Loucy (cell line): ENCODE results near the gene MRPL47.

ENCODE experiments used
- H2AFZ ChIP-seq: fragments of 200-600 bp; sonication (generic); 2 replicates; pipeline ENCODE4 v1.6.0; 2016; ENCODE audit warnings: antibody characterized with exemption, mild to moderate bottlenecking, low read length, moderate library complexity
- H3F3A ChIP-seq: fragments of 200-600 bp; 2 replicates; pipeline ENCODE4 v1.6.0; 2016; ENCODE audit warnings: antibody characterized with exemption, low read depth, mild to moderate bottlenecking
- H3K27me3 ChIP-seq: fragments of 200-600 bp; sonication (generic); 2 replicates; pipeline ENCODE4 v1.6.1; 2014; ENCODE audit warnings: low read length, mild to moderate bottlenecking; ENCODE audit not compliant: insufficient read depth, poor library complexity, severe bottlenecking
- H3K36me3 ChIP-seq: fragments of 200-600 bp; sonication (generic); 2 replicates; pipeline ENCODE4 v1.6.1; 2016; ENCODE audit warnings: low read length; ENCODE audit not compliant: insufficient read depth
- H3K4me1 ChIP-seq: fragments of 200-600 bp; sonication (generic); 2 replicates; pipeline ENCODE4 v1.5.1; 2014; ENCODE audit warnings: low read length, mild to moderate bottlenecking; ENCODE audit not compliant: insufficient read depth, poor library complexity, severe bottlenecking
- H3K4me2 ChIP-seq: fragments of 200-600 bp; sonication (generic); 2 replicates; pipeline ENCODE4 v1.6.0; 2014; ENCODE audit warnings: antibody characterized with exemption, low read length, low read depth, mild to moderate bottlenecking; ENCODE audit not compliant: poor library complexity, severe bottlenecking
- H3K4me3 ChIP-seq: fragments of 200-600 bp; sonication (generic); 2 replicates; pipeline ENCODE4 v1.5.1; 2014; ENCODE audit warnings: low read length, mild to moderate bottlenecking, mixed read lengths; ENCODE audit not compliant: poor library complexity, severe bottlenecking
- H3K79me2 ChIP-seq: fragments of 200-600 bp; sonication (generic); 2 replicates; pipeline ENCODE4 v1.6.1; 2014; ENCODE audit warnings: low read length; ENCODE audit not compliant: insufficient read depth
- H3K9ac ChIP-seq: fragments of 200-600 bp; sonication (generic); 2 replicates; pipeline ENCODE4 v1.6.0; 2014; ENCODE audit warnings: mild to moderate bottlenecking, low read depth, low read length, moderate library complexity; ENCODE audit not compliant: poor library complexity, severe bottlenecking
- H3K9me2 ChIP-seq: fragments of 200-600 bp; sonication (generic); replicated peaks from 2 replicates; pipeline ENCODE4 v1.6.1; 2016; ENCODE audit warnings: low read depth, low read length, mixed read lengths
- H3K9me3 ChIP-seq: fragments of 200-600 bp; sonication (generic); 2 replicates; pipeline ENCODE4 v1.6.1; 2014; ENCODE audit warnings: mild to moderate bottlenecking, antibody characterized with exemption, low read length, low read depth; ENCODE audit not compliant: insufficient read depth
- H4K20me1 ChIP-seq: fragments of 200-600 bp; sonication (generic); 2 replicates; pipeline ENCODE4 v1.6.0; 2014; ENCODE audit warnings: antibody characterized with exemption, low read length, mild to moderate bottlenecking; ENCODE audit not compliant: insufficient read depth, poor library complexity, severe bottlenecking
- CTCF ChIP-seq: fragments of 200-600 bp; sonication (generic); conservative IDR thresholded peaks from 2 replicates; pipeline ENCODE4 v1.5.1; 2014; ENCODE audit warnings: mild to moderate bottlenecking, antibody characterized with exemption, low read length
- EZH2phosphoT487 ChIP-seq: fragments of 200-600 bp; IDR thresholded peaks from 2 replicates; pipeline ENCODE4 v1.6.1; 2018; ENCODE audit warnings: antibody characterized with exemption, mild to moderate bottlenecking, moderate library complexity, borderline replicate concordance

MRPL47 gene

DNA sequence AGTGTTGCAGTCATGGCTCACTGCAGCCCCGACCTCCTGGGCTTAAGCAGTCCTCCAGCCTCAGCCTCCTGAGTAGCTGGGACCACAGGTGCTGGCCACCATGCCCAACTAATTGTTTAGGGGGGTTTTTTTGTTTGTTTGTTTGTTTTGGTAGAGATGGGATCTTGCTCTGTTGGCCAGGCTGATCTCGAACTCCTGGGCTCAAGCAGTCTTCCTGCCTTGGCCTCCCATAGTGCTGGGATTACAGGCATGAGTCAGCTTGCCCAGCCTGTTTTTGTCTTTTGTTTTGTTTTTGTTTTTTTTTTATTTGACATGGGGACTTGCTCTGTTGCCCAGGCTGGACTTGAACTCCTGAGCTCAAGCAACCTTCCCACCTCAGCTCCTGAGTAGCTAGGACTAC is 17.6 kb upstream of the MRPL47 start:
- no peak overlapping the region for H3K9ac ChIP-seq
- H3K4me1 ChIP-seq, result no peaks in the 10 kb centered on the region
- H3K4me2 ChIP-seq, result no peak overlapping the region
- H3F3A ChIP-seq, result no peaks in the 10 kb centered on the region
- no peaks in the 10 kb centered on the region for H3K27me3 ChIP-seq
- no peaks in the 10 kb centered on the region for H3K9me2 ChIP-seq
- no peak overlapping the region for H2AFZ ChIP-seq
- H3K9me3 ChIP-seq, result no peaks in the 10 kb centered on the region
- no peaks in the 10 kb centered on the region for H4K20me1 ChIP-seq
- no peaks in the 10 kb centered on the region for H3K79me2 ChIP-seq
- H3K36me3 ChIP-seq, result peaks cover 28% of the 10 kb centered on the region; the same call in 1 of the 2 replicates
- TF ChIP-seq CTCF, result no peak
- TF ChIP-seq EZH2phosphoT487, result no peak
- no peak overlapping the region for H3K4me3 ChIP-seq

DNA sequence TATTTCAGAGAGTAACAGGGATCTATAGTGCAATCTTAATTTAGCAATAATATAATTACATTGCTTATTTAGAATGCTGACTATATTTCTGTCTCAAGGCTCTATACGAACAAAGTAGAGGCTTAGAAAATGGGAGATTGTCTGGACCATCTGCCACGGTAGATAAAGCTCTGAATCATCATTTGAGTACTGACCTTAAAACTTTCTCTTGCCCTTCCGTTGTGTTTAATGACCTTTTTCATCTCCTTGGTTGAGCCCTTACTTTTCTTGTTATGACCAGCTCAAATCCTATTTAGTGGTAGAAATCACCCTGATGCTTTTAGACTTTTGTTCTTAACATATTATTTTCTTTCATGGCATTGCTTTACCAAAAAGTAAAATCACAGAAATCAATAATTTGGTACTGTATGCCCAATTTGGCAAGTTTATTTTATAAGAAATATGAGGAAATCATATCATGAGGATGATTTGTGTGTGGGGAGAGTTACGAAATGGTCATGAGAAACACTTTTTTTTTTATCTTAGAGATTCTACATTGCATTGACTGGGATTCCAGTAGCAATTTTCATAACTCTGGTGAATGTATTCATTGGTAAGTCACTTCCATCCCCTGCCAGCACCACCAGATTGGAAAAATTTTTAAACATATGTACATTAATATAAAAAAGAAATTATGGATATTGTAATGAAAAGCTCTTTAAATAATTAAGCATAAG is 11.2 kb upstream of the MRPL47 start:
- Histone ChIP-seq H3K79me2 (no peaks in the 10 kb centered on the region), H3K4me2 (no peak overlapping the region), H2AFZ (no peak overlapping the region), H3K27me3 (no peaks in the 10 kb centered on the region), H4K20me1 (no peaks in the 10 kb centered on the region), H3K36me3 (peaks cover 2% of the 10 kb centered on the region; the same call in 1 of the 2 replicates), H3K9me3 (no peaks in the 10 kb centered on the region), H3K9me2 (no peaks in the 10 kb centered on the region), H3K4me3 (no peak overlapping the region), H3K4me1 (no peaks in the 10 kb centered on the region), H3K9ac (no peak overlapping the region), H3F3A (no peaks in the 10 kb centered on the region)
- TF ChIP-seq CTCF (no peak), EZH2phosphoT487 (no peak)

- peaks cover 5% of the 10 kb centered on the region; the same call in 1 of the 2 replicates for H3F3A ChIP-seq
- H3K27me3 ChIP-seq, result no peaks in the 10 kb centered on the region
- no peaks in the 10 kb centered on the region for H4K20me1 ChIP-seq
- no peak overlapping the region for H3K9ac ChIP-seq
- H3K4me2 ChIP-seq, result no peak overlapping the region
- H3K36me3 ChIP-seq, result no peaks in the 10 kb centered on the region
- H3K4me1 ChIP-seq, result peaks cover 8% of the 10 kb centered on the region
- H3K9me3 ChIP-seq, result no peaks in the 10 kb centered on the region
- no peak overlapping the region for H3K4me3 ChIP-seq
- no peak overlapping the region for H2AFZ ChIP-seq
- H3K79me2 ChIP-seq, result no peaks in the 10 kb centered on the region
- H3K9me2 ChIP-seq, result no peaks in the 10 kb centered on the region
- TF ChIP-seq EZH2phosphoT487, result no peak
- no peak for TF ChIP-seq CTCF
These were observed 9.4 kb upstream of the MRPL47 start for GRCh38 chr3:179613807-179614206.
